NCI-H2107 (cell line): Measurements from ENCODE around the gene PRPSAP1.
A peak's percentile ranks its signal among the peaks of the same experiment; 100 is the strongest.

Source experiments
- DNase-seq: peaks from one replicate; lab custom pipeline; 2025; lab: John Stamatoyannopoulos, UW

Gene PRPSAP1, protein sequence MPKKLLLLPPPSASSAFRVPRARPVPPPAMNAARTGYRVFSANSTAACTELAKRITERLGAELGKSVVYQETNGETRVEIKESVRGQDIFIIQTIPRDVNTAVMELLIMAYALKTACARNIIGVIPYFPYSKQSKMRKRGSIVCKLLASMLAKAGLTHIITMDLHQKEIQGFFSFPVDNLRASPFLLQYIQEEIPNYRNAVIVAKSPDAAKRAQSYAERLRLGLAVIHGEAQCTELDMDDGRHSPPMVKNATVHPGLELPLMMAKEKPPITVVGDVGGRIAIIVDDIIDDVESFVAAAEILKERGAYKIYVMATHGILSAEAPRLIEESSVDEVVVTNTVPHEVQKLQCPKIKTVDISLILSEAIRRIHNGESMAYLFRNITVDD

DNA sequence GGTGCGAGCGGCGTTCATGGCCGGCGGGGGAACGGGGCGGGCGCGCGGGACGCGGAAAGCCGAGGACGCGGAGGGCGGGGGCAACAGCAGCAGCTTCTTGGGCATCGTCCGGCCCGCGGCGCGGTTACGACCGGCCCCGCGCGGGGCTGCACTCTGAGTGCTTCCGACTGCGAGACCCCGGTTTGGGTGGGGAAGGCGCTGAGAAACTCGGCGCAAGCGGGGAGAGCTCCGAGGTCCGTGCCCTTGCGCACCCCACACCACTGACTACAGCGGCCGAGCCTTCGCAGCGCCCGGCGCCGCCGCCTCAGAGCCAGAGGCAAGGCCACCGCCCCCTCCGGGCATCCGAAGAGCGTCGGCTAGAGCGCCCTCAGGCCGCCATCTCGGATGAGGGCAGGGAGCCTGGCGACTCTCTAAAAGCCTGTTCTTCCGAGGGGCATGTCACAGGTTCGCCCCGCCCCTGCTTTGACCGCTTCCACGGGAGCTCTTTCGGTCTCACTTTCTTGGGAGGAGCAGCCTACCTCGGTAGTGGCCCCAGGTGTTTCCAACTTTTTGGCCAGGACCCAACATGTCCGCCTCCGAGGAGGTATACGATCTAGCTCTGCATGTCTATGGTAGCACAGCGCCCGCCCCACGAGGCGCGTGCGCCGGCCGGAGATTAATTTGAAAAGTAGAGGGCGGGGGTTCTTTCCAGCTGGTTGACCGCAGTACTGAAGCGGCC is at the start of gene PRPSAP1:
Gene PRPSAP1, minus strand, starts transcription at position 318 of the 718 bp plus-strand sequence. Its CDS starts 213 bp downstream, at position 105.
- DNase-seq, result peak; percentile 59

DNA sequence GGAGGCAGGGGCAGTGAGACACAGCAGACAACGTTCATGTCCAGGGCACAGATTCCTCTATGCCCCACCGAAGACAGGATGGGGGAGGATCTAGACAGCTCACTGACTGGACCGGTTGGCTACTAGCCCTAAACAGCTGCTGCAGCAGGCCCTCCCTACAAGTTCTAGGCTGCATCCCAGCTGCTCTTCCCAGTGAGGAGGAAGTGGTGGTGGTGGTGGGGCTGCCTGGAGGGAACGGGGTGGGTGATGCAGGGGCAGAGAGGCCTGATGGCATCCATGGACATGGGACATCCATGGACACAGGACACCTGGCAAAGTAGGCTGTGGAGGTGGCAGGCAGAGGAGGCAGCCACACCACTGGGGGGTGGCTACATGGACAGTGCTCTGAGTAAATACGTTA is 49.0 kb upstream of the PRPSAP1 start:
- DNase-seq, result no peak

DNA sequence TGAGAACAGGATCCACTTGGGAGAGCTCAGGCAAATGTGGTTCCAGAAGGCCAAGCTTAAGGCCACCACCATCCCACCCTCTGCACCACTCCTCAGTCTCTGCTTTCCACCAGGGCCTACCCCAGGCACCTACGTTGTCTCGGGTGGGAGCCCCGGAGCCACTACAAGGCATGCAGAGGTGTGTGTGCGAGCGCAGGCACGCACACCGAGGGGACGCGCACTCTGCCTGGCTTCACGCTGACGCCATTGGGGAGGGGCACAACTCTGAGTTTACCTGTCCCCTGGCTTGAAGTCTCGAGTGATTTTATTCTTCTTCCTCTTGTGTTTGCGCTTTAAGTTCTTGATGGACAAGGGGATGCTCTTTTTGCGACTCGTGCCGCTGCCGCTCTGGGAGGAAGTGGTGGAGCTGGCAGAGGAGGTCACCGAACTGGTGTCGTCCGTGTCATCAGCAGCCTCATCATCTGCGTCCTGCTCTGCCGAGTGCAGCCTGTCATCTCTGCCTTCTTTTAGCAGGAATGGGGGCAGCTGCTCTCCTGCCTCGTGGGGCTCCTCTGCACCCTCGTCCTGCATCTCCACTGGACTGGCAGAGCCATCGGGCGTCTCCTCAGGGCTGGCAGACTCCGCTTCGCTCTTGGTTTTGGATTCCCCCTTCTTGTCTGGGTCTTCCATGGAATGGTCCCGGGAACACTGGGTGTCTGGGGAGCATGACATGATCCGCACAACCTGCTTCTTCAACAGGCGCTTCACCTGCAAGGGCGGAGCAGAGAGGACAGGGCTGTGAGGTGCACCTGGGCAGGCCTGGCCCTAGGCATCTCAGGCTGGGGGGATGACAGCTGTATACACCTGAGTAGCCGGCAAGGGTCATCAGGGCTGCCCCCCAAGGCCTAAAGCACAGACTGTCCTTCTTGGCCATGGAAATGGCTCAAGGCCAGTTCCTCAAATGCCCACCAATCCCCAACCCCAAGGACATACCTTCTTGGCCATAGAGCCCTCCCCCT is 45.8 kb upstream of the PRPSAP1 start:
- no peak for DNase-seq

DNA sequence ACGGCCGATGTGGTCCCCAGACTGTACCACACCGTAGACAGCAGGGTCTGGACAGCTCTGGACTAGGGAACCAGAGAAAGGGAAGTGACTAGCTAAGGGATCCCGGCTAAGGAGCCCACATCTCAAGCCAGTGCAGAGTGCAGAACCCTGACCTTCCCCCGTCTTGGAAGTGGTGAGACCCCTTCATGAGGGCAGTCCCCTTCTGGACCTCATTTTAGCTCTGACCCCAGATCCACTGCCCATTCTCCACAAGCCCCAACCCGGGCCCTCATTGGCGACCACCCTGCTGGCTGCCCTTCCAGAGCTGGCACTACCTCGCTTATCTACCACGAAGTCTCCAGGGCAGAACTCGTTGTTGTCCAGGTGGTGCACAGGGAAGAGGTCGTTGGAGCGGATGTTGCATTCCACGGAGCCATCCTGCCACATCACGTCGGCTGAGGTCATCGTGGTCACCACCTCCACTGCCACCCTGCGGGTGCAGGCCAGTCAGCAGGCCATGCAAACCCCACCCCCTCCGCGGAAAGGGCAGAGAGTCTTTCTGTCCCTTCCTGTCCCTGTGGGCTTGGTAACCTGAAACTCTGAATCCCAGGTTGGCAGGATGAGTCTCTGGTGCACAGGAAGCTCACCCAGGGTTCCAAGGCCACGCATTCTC is 44.9 kb upstream of the PRPSAP1 start:
- DNase-seq, result no peak

DNA sequence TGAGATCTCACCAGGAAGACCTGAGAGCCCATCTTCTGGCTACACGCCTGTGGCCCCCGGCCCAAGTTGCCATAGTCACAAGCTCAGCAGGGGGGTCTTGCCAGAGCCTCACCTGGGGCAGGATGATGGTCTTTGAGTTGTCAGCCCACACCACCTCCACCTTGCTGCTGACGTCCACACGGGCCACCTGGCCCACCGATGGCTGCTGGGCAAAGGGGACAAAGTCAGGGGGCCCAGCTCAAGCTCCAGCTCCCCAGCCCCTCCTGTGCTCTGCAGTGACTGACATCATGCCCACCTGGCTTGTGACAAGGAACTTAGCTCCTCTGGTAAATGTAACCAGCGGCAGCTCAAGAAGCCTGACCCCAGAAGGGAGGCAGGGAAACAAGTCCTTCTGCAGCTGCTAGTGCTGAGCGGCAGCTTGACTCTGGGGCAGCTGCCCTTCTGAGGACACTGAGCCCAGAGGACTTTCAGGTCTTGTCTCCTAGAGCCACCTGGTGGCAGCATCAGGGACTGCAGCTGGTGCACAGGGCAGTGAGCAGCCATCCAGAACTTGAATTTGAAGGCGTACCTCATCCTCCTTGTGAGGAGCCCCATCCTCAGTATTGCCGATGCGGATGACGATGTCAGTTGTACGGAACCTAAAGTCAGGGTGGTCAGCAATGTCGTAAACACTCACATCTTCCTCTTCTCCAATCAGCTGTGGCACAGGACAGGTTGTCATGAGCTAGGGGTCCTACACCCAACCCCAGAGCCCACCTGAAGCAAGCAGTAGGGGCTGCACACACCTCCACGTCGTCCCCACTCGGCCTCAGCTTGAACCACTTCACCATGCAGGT is 44.2 kb upstream of the PRPSAP1 start:
- peak; percentile 57 for DNase-seq

DNA sequence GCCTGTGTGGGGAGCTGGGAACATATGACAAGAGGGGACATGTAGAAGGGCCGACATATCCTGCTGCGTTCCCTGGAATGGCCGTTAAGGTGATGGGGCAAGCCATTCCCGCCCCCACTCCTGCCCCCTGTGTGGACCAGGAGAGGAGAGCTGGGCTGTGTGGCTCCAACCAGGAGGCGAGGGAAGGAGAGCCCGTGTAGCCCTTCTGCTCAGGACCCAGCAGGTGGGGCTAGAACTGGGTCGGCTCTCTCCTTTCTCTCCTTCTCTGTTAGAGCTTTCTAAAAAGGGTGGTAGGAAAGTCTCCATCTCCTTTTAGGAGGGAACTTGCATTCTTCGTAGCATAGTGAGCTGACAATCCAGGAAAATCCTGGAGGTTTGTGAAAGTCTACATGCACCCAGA is 43.5 kb upstream of the PRPSAP1 start:
- no peak for DNase-seq

DNA sequence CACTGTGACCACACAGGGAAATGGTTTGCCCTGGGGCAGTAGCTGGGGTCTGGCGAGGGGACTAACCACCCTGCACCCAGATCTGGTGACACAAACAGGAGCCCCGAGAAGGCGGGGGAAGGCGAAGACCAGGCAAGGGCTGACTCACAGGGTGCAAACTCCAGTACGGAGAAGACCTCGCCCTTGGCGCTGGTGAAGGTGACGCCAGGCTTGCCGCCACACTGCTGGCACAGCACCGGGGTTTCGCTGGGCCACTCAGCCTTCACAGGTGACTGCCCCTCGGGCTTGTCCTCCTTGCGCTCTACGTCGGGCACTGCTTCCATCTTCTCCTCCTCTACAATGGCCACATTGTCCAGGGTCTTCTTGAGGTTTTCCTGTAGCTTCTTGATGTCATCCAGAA is 42.3 kb upstream of the PRPSAP1 start:
- DNase-seq, result no peak

DNA sequence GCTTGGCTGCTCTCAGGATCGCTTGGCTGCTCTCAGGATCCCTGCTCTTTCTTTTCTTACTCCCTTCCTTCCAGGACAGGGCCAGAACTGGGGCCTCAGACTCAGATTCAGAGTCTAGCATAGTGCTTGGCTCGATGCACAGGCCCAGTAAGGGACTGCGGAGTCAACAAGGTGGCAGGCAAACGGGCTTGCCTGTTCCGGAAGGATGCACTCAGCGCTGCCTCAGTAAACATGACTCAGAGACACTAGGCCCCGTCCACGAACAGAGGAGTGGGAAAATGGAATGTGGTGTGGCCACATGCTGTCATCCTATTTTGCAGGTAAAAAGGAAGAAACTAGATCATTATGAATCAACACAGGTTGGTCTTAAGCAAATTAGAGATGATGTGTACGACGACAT is 40.5 kb upstream of the PRPSAP1 start:
- DNase-seq, result no peak

DNA sequence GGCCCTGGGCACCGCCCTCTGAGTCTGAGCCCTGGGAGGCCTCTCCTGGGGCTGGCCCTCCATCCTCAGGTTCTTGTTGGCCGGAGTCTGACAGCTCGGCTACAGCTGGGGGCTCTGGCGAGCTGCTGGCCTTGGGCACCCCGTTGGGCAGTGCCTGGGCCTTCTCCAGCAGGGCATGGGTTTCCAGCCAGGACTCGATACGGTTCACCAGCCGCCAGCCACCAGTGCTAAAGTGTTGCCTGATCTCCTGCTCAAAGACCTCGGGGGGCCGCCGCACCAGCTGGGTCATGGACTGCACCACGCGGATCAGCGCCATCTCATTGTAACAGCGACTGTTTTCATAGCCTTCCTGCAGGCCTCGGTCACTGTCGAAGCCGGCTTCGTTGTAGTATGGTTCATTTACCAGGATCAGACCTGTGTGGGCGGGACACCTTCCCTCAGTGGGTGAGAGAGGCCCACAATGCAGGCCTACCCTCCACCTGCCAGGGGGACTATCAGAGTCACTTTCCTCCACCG is 37.5 kb upstream of the PRPSAP1 start:
- DNase-seq, result no peak

DNA sequence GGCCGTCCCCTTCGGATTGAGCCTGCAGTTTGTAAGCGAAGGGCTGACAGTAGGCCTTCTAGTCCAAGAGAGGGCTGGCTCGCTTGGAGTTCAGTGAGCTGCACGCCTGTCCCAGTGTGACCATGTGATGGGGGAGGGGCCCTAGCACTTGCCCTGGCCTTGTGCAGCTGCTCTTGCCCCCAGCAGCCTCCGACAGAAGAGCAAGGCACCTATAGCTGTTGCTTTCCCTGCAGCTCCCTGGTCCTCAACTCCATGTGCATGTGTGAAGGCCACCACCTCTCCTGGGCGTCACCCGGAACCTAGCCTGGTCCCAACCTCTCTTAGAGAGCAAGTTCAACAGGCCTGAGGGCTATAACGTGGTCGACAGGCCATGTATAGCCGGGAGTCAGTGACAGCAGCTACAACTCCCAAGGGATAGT is 36.3 kb upstream of the PRPSAP1 start:
- DNase-seq, result no peak

DNA sequence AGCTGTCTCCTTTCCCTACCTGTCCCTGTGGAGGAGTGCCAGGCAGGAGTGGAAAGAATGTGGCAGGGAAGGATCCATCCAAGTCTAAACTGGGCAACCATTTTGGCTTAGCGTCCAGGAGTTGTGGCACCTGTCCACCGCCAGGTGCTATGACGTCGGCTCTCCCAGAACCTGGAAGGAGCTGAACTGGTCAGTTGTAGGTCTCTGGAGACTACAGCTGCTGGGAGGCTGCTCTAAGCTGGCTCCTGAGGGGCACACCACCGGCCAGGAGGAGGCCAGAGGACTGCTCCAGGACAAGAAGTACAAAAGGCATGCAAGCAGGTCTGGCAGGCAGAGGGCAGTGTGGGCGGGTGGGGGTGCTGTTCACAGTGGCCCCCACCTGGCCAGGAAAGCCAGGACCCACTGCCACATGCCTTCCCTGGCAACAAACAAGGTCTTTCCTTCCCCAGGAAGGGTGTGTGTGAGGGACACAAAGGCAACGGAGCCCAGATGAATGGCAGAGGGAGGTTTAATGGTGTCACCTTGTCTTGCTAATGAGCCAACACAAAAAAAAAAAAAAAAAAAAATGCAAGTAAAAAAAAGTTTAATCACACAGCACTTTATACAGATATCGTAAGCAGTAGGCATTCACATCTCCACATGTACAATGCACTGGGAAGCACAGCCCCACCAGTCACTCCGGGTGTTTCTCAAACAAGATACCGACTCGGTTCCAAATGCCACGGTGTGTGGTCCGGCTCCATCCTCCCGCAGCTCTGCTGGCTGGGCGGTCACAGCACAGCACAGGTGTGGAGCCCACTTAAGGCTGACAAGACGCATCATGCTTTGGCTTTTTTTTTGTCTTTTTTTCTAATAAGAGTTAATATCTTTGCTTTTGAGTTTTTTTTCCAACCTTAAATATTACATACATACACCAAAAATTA is 35.5 kb upstream of the PRPSAP1 start:
- no peak for DNase-seq

DNA sequence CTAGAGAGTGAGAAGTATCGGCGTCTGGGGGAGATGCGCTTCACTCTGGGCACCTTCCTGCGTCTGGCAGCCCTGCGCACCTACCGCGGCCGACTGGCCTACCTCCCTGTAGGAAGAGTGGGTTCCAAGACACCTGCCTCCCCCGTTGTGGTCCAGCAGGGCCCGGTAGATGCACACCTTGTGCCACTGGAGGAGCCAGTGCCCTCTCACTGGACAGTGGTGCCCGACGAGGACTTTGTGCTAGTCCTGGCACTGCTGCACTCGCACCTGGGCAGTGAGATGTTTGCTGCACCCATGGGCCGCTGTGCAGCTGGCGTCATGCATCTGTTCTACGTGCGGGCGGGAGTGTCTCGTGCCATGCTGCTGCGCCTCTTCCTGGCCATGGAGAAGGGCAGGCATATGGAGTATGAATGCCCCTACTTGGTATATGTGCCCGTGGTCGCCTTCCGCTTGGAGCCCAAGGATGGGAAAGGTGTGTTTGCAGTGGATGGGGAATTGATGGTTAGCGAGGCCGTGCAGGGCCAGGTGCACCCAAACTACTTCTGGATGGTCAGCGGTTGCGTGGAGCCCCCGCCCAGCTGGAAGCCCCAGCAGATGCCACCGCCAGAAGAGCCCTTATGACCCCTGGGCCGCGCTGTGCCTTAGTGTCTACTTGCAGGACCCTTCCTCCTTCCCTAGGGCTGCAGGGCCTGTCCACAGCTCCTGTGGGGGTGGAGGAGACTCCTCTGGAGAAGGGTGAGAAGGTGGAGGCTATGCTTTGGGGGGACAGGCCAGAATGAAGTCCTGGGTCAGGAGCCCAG is 33.5 kb upstream of the PRPSAP1 start:
- no peak for DNase-seq

DNA sequence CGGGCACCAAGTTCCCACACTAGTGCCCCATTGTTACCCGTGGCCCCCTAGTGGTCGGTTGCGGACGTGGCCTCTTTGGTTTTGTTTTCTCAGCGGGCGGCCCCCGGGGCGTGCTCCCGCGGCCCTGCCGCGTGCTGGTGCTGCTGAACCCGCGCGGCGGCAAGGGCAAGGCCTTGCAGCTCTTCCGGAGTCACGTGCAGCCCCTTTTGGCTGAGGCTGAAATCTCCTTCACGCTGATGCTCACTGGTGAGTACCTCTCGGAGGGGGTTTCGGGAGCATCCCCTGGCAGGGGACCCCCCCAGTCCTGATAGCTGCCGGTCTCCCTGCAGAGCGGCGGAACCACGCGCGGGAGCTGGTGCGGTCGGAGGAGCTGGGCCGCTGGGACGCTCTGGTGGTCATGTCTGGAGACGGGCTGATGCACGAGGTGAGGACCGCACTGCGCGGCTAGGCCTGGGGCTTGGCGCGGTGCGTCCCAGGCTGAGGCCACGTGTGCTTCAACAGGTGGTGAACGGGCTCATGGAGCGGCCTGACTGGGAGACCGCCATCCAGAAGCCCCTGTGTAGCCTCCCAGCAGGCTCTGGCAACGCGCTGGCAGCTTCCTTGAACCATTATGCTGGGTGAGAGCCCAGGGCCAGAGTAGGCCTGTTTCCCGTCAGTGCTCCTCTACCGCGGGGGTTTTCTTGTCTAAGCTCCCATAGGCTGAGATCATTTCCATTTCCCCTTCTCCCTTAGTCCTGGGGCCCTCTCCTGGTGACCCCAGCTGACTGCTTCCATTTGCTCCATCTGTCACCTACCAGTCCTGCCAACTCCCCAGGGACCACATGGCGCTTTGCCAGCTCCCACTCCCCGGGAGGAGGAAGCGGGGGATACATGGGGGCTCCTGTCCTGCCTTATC is 32.4 kb upstream of the PRPSAP1 start:
- DNase-seq, result no peak

DNA sequence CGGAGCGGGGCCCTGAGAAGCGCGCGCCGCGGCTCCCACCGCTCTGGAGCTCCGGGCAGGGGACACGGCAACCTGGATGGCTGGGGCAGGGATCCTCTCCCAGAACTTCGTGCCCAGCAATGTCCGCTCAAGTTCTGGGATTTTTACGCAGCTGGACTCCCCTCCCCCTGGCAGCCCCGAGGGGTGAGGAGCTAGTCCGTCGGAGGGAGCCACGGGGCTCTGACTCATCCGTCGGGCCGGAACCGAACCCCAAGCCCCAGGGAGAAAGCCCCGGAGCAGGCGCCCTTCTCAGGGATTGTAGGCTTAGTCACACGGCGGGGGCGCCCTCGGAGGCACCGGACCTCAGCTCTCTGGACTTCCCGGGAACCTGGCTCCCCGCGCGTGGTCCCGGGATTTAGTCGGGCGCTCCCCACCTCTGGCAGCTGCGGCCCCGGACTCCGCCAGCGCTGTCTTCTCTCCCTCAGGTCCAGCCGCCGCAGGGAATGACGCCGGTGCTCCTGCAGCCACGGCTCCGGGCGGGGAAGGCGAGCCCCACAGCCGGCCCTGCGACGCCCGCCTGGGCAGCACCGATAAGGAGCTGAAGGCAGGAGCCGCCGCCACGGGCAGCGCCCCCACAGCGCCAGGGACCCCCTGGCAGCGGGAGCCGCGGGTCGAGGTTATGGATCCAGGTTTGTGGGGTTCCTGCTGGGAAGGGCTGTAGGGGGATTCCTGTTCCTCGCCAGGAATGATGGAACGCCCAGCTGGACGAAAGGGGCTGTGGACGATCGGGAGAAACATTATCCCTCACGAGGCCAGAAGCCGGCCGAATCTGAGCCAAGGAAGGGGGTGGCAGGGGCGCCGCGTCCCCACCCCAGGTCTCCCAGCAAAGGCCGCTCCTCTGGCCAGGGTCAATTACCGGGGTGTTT is 31.5 kb upstream of the PRPSAP1 start:
- no peak for DNase-seq

DNA sequence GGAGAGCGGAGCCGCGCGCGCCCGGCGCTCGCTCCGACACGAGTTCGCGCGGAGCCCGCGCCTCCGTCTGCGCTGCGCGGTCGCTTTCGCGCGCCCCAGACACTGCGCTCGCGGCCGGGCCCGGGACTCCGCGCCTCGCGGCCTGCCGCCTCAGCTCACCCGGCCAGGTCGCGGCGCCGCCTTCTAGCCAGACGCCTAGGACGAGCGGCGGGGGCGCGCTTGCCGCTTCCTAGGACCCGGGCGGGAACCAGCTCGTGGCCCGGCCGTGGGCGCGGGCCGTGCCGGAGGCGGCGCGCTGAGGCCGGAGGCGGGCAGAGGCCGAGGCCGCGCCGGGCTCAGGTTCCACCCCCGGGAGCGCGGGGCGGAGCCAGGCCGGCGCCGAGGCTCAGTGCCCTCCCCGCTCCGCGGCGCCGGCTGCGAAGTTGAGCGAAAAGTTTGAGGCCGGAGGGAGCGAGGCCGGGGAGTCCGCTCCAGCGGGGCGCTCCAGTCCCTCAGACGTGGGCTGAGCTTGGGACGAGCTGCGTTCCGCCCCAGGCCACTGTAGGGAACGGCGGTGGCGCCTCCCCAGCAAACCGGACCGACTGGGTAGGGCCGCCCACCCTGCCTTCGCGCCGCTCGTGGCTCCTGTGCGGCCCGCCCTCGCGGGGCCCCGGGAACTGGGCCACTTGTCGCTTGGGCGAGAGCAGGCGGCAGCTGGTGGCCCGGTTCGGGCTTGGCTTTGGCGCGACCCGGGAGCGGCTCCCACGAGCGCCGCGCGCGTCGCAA is 30.7 kb upstream of the PRPSAP1 start, which contains the start of gene SPHK1:
Gene SPHK1, plus strand, starts transcription at position 388 of the 765 bp plus-strand sequence. CDS start 1,036 bp downstream, outside the sequence.
- no peak for DNase-seq
